Astrocyte of the spinal cord (primary cell): ENCODE data around the gene HOXD11.

Experiments used
- DNase-seq: peaks from one replicate; pipeline ENCODE4 v3.0.0; 2011; ENCODE audit warnings: low read depth, low spot score
- H3K4me3 ChIP-seq: 2 replicates; pipeline ENCODE4 v1.5.1; 2011; ENCODE audit warnings: low read depth, mild to moderate bottlenecking, low read length, moderate library complexity
- CTCF ChIP-seq: IDR thresholded peaks from 2 replicates; pipeline ENCODE4 v1.5.1; 2012; ENCODE audit warnings: low read depth, mild to moderate bottlenecking, low read length, inconsistent platforms
- in situ Hi-C: cut with HindIII; loops from 2 replicates; pipeline ENCODE4 v1.10.0; 2017; ENCODE audit warnings: low sequenced_read_pairs

The HOXD11 gene

GRCh38 chr2:176123411-176124109, 16.5 kb downstream of the HOXD11 start:
- no peak for DNase-seq
- in situ Hi-C loops: no loop called here
- TF ChIP-seq CTCF: no peak
- peak overlapping the region; percentile 28 for H3K4me3 ChIP-seq

GRCh38 chr2:176124110-176124946, 17.2 kb downstream of the HOXD11 start:
- DNase-seq: no peak
- no peak for TF ChIP-seq CTCF
- no peak overlapping the region for H3K4me3 ChIP-seq
- in situ Hi-C loops: no loop called here

GRCh38 chr2:176124947-176125771, 18.1 kb downstream of the HOXD11 start:
- H3K4me3 ChIP-seq: no peak overlapping the region
- in situ Hi-C loops: no loop called here
- no peak for DNase-seq
- no peak for TF ChIP-seq CTCF

GRCh38 chr2:176125772-176126054, 18.6 kb downstream of the HOXD11 start:
- in situ Hi-C loops: no loop called here
- no peak for TF ChIP-seq CTCF
- no peak overlapping the region for H3K4me3 ChIP-seq
- DNase-seq: no peak

- in situ Hi-C loops: no loop called here
- TF ChIP-seq CTCF: peak; percentile 70
Observed at GRCh38 chr2:176126929-176127773, 20.1 kb downstream of the HOXD11 start.

GRCh38 chr2:176127774-176128072, 20.6 kb downstream of the HOXD11 start:
- no peak for DNase-seq
- no peak for TF ChIP-seq CTCF
- in situ Hi-C loops: no loop called here
- no peak overlapping the region for H3K4me3 ChIP-seq

More at GRCh38 chr2:176126929-176127773, 20.1 kb downstream of the HOXD11 start:
- H3K4me3 ChIP-seq: no peak overlapping the region
- DNase-seq: peak; percentile 65
